Skeletal muscle cell (primary cell): ENCODE results near the gene SMIM24.
"Not testable (repeated sequence)": the region's sequence is repeated elsewhere in the genome, so short reads cannot be mapped to it uniquely, and the experiment has no call there.

Experiments
- DNase-seq: peaks from one replicate; pipeline ENCODE4 v3.0.0-alpha.2; 2010; ENCODE audit warnings: low read depth
- H3K4me3 ChIP-seq: 2 replicates; pipeline ENCODE4 v1.5.1; 2011; ENCODE audit warnings: low read depth, mild to moderate bottlenecking, control low read depth, low read length, moderate library complexity

The SMIM24 gene

DNA sequence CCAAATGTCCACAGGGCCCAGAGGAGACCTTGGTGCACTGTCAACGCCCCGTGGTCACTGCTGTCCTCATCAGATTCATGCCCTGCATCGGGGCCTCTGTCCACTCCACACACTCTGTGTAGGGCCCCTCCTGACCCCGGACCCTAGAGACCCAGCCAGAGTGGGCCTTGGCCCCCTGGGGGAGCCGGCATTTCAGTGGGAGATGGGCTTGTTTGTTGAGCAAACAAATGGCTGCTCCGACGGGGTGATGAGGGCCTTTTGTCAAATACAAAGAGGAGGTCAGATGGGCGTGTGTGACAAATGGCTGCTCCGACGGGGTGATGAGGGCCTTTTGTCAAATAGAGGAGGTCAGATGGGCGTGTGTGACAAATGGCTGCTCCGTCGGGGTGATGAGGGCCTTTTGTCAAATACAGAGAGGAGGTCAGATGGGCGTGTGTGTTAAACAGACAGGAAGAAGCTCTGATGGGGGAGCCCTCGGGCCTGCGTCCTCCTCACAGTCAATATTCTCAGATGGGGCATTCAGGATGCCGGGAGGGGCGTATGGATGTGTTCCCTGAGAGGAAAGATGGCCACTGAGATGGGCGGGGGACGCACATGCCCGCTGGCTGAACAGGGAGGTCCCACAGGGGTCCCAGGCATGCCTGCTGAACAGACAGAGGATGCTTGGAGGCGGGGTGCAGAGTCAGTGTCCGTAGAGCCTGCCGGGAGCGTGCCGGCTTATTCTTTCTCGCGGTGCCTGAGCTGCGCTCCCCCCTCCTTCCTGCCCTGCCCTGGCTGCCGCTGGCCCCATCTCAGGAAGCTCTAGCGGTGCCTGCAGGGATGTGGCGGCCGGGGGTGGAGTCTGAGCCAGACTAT is 36.3 kb downstream of the SMIM24 start:
- DNase-seq = no peak
- no peak overlapping the region for H3K4me3 ChIP-seq

GRCh38 chr19:3442487-3443071 is 37.7 kb downstream of the SMIM24 start:
- DNase-seq = no peak
- no peak overlapping the region for H3K4me3 ChIP-seq

- DNase-seq = no peak
- H3K4me3 ChIP-seq = no peak overlapping the region
Observed at GRCh38 chr19:3441986-3442329, 38.4 kb downstream of the SMIM24 start.

GRCh38 chr19:3441089-3441985 is 39.0 kb downstream of the SMIM24 start:
- H3K4me3 ChIP-seq = no peak overlapping the region

GRCh38 chr19:3440082-3440481 is 40.2 kb downstream of the SMIM24 start:
- no peak for DNase-seq
- H3K4me3 ChIP-seq = no peak overlapping the region

More at GRCh38 chr19:3441089-3441985, 39.0 kb downstream of the SMIM24 start:
- DNase-seq = no peak

- peak; percentile 90 for DNase-seq
- H3K4me3 ChIP-seq = peak overlapping the region; percentile 41
Observed at GRCh38 chr19:3434630-3435553, 45.4 kb downstream of the SMIM24 start.

DNA sequence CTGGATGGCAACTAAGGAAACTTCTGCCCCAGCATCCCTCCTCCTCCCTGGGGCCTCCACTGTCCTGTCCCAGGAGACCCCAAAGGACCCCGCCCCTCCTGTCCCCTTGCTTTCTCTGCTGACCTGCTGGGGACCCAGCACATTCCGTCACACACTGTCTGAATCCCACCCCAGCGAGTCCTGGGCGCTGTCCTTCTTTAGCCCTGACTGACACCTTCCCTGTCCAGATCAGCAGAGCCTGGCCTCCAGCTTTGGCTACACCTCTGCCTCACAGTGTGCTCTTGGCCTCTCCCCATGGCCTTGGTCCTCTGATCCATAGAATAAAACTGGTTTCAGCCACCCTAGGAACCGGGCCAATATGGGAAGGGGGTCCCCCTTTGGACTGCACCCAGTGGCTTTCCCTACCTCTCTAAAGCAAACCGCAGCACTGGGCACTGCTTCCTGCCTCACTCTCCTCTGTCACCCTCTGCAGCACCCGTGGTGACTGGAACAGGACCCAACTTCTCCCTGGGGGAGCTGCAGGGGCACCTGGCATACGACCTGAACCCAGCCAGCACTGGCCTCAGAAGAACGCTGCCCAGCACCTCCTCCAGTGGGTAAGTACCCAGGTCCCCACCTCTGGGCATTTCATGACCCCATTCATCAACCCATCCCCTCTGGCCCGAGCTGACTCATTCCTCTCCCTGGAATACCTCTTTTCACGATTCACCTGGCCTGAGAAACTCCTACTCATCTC is 46.4 kb downstream of the SMIM24 start:
- no peak for DNase-seq
- no peak overlapping the region for H3K4me3 ChIP-seq

DNA sequence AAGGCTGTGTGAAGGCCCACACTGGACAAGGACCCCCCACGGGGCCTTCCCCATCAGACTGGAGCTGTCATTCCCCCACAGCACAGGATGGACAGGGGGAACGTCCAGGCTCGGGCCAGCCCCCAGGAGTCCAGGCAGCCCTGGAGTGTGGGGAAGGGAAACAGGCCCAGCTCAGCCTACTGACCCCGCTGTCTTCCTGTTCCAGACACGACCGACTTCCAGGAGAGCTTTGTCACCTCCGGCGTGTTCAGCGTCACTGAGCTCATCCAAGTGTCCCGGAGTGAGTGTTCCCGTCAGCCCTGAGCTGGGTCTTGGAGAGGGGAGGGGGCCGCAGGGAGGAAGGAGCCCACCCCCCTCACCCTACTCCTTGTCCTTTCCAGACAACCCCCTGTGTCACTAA is 47.0 kb downstream of the SMIM24 start:
- no peak overlapping the region for H3K4me3 ChIP-seq
- no peak for DNase-seq

DNA sequence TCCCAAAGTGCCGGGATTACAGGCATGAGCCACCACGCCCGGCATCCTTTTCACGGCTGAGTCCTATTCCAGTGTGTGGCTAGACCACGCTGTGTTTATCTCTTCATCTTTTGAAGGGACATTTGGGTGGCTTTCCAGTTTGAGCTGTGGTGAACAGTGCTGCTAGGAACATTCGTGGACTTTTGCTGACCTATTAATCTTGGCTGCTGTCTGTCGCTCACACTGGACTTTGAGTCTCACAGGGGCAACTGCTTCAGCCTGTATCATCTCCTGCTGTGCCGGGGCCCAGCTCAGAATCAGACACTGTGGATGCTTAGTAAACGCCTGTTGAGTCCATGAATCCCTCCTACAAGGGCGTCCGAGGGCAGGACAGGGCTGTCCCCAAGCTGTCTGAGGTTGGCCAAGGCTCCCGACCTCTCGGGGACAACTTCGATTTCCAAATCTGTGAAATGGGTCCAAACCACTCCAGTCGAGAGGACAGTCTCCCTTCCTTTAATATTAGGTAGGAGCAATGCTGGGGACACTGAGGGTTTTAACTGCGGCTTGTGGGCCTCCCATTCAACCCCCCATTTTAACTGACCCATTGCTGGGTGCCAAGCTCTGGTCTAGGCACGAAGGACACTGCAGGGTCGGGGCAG is 48.4 kb downstream of the SMIM24 start:
- no peak for DNase-seq
- no peak overlapping the region for H3K4me3 ChIP-seq

- not testable (repeated sequence) for DNase-seq, H3K4me3 ChIP-seq
Observed at GRCh38 chr19:3430366-3430680, 50.0 kb downstream of the SMIM24 start.

- no peak overlapping the region for H3K4me3 ChIP-seq
- no peak for DNase-seq
Observed at GRCh38 chr19:3426433-3426832, 53.9 kb downstream of the SMIM24 start.
